ENCODE data around the gene ROPN1L.

Gene ROPN1L

DNA sequence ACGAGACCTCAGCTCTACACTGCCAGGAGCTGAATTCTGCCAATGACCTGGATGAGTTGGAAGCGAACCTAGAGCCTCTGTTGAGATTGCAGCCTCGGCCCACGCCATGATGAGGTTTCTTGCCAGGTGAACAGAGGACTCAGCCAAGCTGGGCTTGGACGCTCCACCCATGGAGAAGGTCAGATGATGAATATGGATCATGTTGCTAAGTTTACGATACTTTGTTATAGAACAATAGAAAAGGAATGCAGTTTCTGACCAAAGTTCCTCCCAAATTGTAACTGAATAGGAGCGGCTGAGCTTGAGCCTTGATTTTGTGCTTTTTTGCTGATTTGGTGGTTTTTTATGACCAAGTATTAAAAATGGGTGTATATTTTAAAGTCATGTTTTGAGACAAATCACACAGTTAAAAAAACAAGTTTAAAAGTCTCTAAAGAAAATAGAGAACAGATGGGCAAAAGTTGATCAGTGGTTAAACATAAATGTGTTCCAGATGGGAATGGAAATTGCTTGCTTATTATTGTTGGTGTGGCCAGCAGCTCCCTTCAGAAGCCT, 32.9 kb downstream of the ROPN1L start:
- WGBS (ENCODE audit: extremely low coverage, insufficient coverage, low lambda C conversion rate): no CpG with 5 or more reads among the region's 7 CpGs
- Histone ChIP-seq H3K23ac (ENCODE audit: low read length) (no peak overlapping the region), H3K4me3 (ENCODE audit: low read length) (no peak overlapping the region), H3K79me2 (ENCODE audit: control insufficient read depth, insufficient read depth, low read length) (no peaks in the 10 kb centered on the region), H2BK5ac (ENCODE audit: low read length) (no peak overlapping the region), H3K36me3 (ENCODE audit: control insufficient read depth, insufficient read depth, low read length) (no peaks in the 10 kb centered on the region), H3K27me3 (ENCODE audit: insufficient read depth, low read length, poor library complexity) (no peaks in the 10 kb centered on the region), H4K5ac (ENCODE audit: low read length) (no peak overlapping the region), H3K4me1 (ENCODE audit: control insufficient read depth, low read depth, low read length) (no peaks in the 10 kb centered on the region), H3K79me1 (ENCODE audit: low read length) (no peaks in the 10 kb centered on the region), H3K4me2 (ENCODE audit: low read length) (no peak overlapping the region), H3K56ac (ENCODE audit: low read length) (no peak overlapping the region), H2AK5ac (ENCODE audit: low read length) (no peak overlapping the region), H3K18ac (ENCODE audit: low read length) (no peak overlapping the region), H4K8ac (ENCODE audit: low read depth, low read length) (no peak overlapping the region), H3K27ac (ENCODE audit: low read depth, low read length) (no peak overlapping the region), H2BK15ac (replicated peaks; ENCODE audit: low read depth) (no peak overlapping the region), H3K9ac (ENCODE audit: low read length) (no peak overlapping the region), H2BK120ac (ENCODE audit: low read depth, low read length) (no peak overlapping the region), H3K4ac (ENCODE audit: low read depth, low read length) (no peak overlapping the region)
- no peak for DNase-seq

- H2BK120ac ChIP-seq (ENCODE audit: low read depth, low read length): no peak overlapping the region
- H3K4me1 ChIP-seq (ENCODE audit: control insufficient read depth, low read depth, low read length): no peaks in the 10 kb centered on the region
- H3K4me3 ChIP-seq (ENCODE audit: low read length): no peak overlapping the region
- H3K18ac ChIP-seq (ENCODE audit: low read length): no peak overlapping the region
- H3K23ac ChIP-seq (ENCODE audit: low read length): no peak overlapping the region
- no peaks in the 10 kb centered on the region for H3K79me2 ChIP-seq (ENCODE audit: control insufficient read depth, insufficient read depth, low read length)
- no peak overlapping the region for H3K56ac ChIP-seq (ENCODE audit: low read length)
- H4K5ac ChIP-seq (ENCODE audit: low read length): no peak overlapping the region
- WGBS (ENCODE audit: extremely low coverage, insufficient coverage, low lambda C conversion rate): no CpG with 5 or more reads among the region's 12 CpGs
- no peak for DNase-seq
- H3K27me3 ChIP-seq (ENCODE audit: insufficient read depth, low read length, poor library complexity): no peaks in the 10 kb centered on the region
- H2BK5ac ChIP-seq (ENCODE audit: low read length): no peak overlapping the region
- H3K4me2 ChIP-seq (ENCODE audit: low read length): no peak overlapping the region
- no peaks in the 10 kb centered on the region for H3K79me1 ChIP-seq (ENCODE audit: low read length)
- H2AK5ac ChIP-seq (ENCODE audit: low read length): no peak overlapping the region
- no peak overlapping the region for H3K4ac ChIP-seq (ENCODE audit: low read depth, low read length)
- H3K9ac ChIP-seq (ENCODE audit: low read length): no peak overlapping the region
- no peaks in the 10 kb centered on the region for H3K36me3 ChIP-seq (ENCODE audit: control insufficient read depth, insufficient read depth, low read length)
- H3K27ac ChIP-seq (ENCODE audit: low read depth, low read length): no peak overlapping the region
- H4K8ac ChIP-seq (ENCODE audit: low read depth, low read length): no peak overlapping the region
- H2BK15ac ChIP-seq (replicated peaks; ENCODE audit: low read depth): no peak overlapping the region
Measured at GRCh38 chr5:10475931-10476676, 34.4 kb downstream of the ROPN1L start.

- no peak overlapping the region for H2BK15ac ChIP-seq (replicated peaks; ENCODE audit: low read depth)
- no peak overlapping the region for H2BK5ac ChIP-seq (ENCODE audit: low read length)
Measured at GRCh38 chr5:10476878-10477277, 35.2 kb downstream of the ROPN1L start.

DNA sequence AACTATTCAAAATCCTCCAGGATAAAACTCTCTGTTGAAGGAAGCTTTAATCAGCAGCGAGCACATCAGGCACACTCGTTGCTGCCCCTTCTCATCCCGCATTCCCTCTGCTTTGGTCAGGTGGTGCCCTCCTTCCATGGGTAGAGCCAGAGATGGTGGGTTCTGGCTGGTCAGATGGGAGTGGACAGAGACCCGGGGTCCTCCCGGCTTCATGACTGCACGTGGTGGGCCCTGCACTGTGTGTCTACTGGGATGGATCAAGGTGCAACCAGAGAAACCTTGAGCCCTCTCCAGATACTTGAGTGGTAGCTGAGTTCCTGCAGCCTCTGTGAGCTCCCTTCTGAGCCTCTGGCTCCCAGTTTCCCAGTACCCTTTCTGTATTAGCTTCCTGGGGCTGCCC, 36.3 kb downstream of the ROPN1L start:
- no peak overlapping the region for H3K4me2 ChIP-seq (ENCODE audit: low read length)
- no peak overlapping the region for H3K56ac ChIP-seq (ENCODE audit: low read length)
- no peak overlapping the region for H3K23ac ChIP-seq (ENCODE audit: low read length)
- no peaks in the 10 kb centered on the region for H3K27me3 ChIP-seq (ENCODE audit: insufficient read depth, low read length, poor library complexity)
- no peak overlapping the region for H4K5ac ChIP-seq (ENCODE audit: low read length)
- no peaks in the 10 kb centered on the region for H3K79me1 ChIP-seq (ENCODE audit: low read length)
- no peaks in the 10 kb centered on the region for H3K4me1 ChIP-seq (ENCODE audit: control insufficient read depth, low read depth, low read length)
- no peak overlapping the region for H3K18ac ChIP-seq (ENCODE audit: low read length)
- no peaks in the 10 kb centered on the region for H3K79me2 ChIP-seq (ENCODE audit: control insufficient read depth, insufficient read depth, low read length)
- H3K27ac ChIP-seq (ENCODE audit: low read depth, low read length): no peak overlapping the region
- H2BK120ac ChIP-seq (ENCODE audit: low read depth, low read length): no peak overlapping the region
- no peak for DNase-seq
- no peak overlapping the region for H2BK5ac ChIP-seq (ENCODE audit: low read length)
- no peak overlapping the region for H3K9ac ChIP-seq (ENCODE audit: low read length)
- no peak overlapping the region for H3K4ac ChIP-seq (ENCODE audit: low read depth, low read length)
- H2BK15ac ChIP-seq (replicated peaks; ENCODE audit: low read depth): no peak overlapping the region
- H3K4me3 ChIP-seq (ENCODE audit: low read length): no peak overlapping the region
- no CpG with 5 or more reads among the region's 6 CpGs for WGBS (ENCODE audit: extremely low coverage, insufficient coverage, low lambda C conversion rate)
- H4K8ac ChIP-seq (ENCODE audit: low read depth, low read length): no peak overlapping the region
- H2AK5ac ChIP-seq (ENCODE audit: low read length): no peak overlapping the region
- no peaks in the 10 kb centered on the region for H3K36me3 ChIP-seq (ENCODE audit: control insufficient read depth, insufficient read depth, low read length)

More at GRCh38 chr5:10476878-10477277, 35.2 kb downstream of the ROPN1L start:
- H3K27ac ChIP-seq (ENCODE audit: low read depth, low read length): no peak overlapping the region
- no peak for DNase-seq
- H3K79me2 ChIP-seq (ENCODE audit: control insufficient read depth, insufficient read depth, low read length): no peaks in the 10 kb centered on the region
- H3K23ac ChIP-seq (ENCODE audit: low read length): no peak overlapping the region
- H3K9ac ChIP-seq (ENCODE audit: low read length): no peak overlapping the region
- H4K8ac ChIP-seq (ENCODE audit: low read depth, low read length): no peak overlapping the region
- no peak overlapping the region for H2AK5ac ChIP-seq (ENCODE audit: low read length)
- H3K36me3 ChIP-seq (ENCODE audit: control insufficient read depth, insufficient read depth, low read length): no peaks in the 10 kb centered on the region
- H3K56ac ChIP-seq (ENCODE audit: low read length): no peak overlapping the region
- no peaks in the 10 kb centered on the region for H3K27me3 ChIP-seq (ENCODE audit: insufficient read depth, low read length, poor library complexity)
- no peak overlapping the region for H3K4ac ChIP-seq (ENCODE audit: low read depth, low read length)
- no CpG with 5 or more reads among the region's 3 CpGs for WGBS (ENCODE audit: extremely low coverage, insufficient coverage, low lambda C conversion rate)
- H3K18ac ChIP-seq (ENCODE audit: low read length): no peak overlapping the region
- H3K4me2 ChIP-seq (ENCODE audit: low read length): no peak overlapping the region
- H4K5ac ChIP-seq (ENCODE audit: low read length): no peak overlapping the region
- H2BK120ac ChIP-seq (ENCODE audit: low read depth, low read length): no peak overlapping the region
- H3K4me3 ChIP-seq (ENCODE audit: low read length): no peak overlapping the region
- no peaks in the 10 kb centered on the region for H3K79me1 ChIP-seq (ENCODE audit: low read length)
- no peaks in the 10 kb centered on the region for H3K4me1 ChIP-seq (ENCODE audit: control insufficient read depth, low read depth, low read length)

DNA sequence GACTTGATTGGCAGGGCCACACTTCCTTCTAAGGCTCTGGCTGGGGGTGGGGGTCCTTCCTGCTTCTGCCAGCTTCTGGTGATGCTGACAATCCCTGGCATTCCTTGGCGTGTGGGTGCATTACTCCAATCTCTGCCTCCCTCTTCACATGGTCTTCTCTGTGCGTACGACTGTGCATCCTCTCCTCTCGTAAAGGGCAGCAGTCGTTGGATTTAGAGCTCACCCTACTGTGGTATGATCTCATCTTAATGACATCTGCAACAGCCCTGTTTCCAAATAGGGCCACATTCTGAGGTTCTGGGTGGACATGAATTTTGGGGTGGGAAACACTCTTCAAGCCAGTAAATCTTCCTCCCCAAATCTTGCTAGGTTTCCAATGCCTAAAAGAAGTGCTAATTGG, 36.8 kb downstream of the ROPN1L start:
- H3K27ac ChIP-seq (ENCODE audit: low read depth, low read length): no peak overlapping the region

More for the DNA sequence above, 36.8 kb downstream of the ROPN1L start:
- H3K4me1 ChIP-seq (ENCODE audit: control insufficient read depth, low read depth, low read length): no peaks in the 10 kb centered on the region
- H4K5ac ChIP-seq (ENCODE audit: low read length): no peak overlapping the region
- DNase-seq: peak; percentile 30
- no peak overlapping the region for H2BK15ac ChIP-seq (replicated peaks; ENCODE audit: low read depth)
- no peak overlapping the region for H3K4me3 ChIP-seq (ENCODE audit: low read length)
- H3K36me3 ChIP-seq (ENCODE audit: control insufficient read depth, insufficient read depth, low read length): no peaks in the 10 kb centered on the region
- no peak overlapping the region for H3K9ac ChIP-seq (ENCODE audit: low read length)
- H3K56ac ChIP-seq (ENCODE audit: low read length): no peak overlapping the region
- H3K4me2 ChIP-seq (ENCODE audit: low read length): no peak overlapping the region
- peak overlapping the region; percentile 54 for H2AK5ac ChIP-seq (ENCODE audit: low read length)
- H2BK5ac ChIP-seq (ENCODE audit: low read length): no peak overlapping the region
- no peak overlapping the region for H3K18ac ChIP-seq (ENCODE audit: low read length)
- H3K79me2 ChIP-seq (ENCODE audit: control insufficient read depth, insufficient read depth, low read length): no peaks in the 10 kb centered on the region
- no peak overlapping the region for H4K8ac ChIP-seq (ENCODE audit: low read depth, low read length)
- H3K4ac ChIP-seq (ENCODE audit: low read depth, low read length): no peak overlapping the region
- H3K79me1 ChIP-seq (ENCODE audit: low read length): no peaks in the 10 kb centered on the region
- H3K23ac ChIP-seq (ENCODE audit: low read length): no peak overlapping the region
- no CpG with 5 or more reads among the region's 5 CpGs for WGBS (ENCODE audit: extremely low coverage, insufficient coverage, low lambda C conversion rate)
- H3K27me3 ChIP-seq (ENCODE audit: insufficient read depth, low read length, poor library complexity): no peaks in the 10 kb centered on the region
- H2BK120ac ChIP-seq (ENCODE audit: low read depth, low read length): no peak overlapping the region

All from mesendoderm (in vitro differentiated cells).